Measurements from ENCODE around the gene TMEM185B. TPM values are rescaled to one million over a fixed set of nuclear protein-coding genes. Genes with fewer than 3 reads are reported as not detected.
"Not testable (repeated sequence)": the region's sequence is repeated elsewhere in the genome, so short reads cannot be mapped to it uniquely, and the experiment has no call there.

The TMEM185B gene
- total RNA-seq, 1 donor from 2014 or later: 21.6 TPM

DNA sequence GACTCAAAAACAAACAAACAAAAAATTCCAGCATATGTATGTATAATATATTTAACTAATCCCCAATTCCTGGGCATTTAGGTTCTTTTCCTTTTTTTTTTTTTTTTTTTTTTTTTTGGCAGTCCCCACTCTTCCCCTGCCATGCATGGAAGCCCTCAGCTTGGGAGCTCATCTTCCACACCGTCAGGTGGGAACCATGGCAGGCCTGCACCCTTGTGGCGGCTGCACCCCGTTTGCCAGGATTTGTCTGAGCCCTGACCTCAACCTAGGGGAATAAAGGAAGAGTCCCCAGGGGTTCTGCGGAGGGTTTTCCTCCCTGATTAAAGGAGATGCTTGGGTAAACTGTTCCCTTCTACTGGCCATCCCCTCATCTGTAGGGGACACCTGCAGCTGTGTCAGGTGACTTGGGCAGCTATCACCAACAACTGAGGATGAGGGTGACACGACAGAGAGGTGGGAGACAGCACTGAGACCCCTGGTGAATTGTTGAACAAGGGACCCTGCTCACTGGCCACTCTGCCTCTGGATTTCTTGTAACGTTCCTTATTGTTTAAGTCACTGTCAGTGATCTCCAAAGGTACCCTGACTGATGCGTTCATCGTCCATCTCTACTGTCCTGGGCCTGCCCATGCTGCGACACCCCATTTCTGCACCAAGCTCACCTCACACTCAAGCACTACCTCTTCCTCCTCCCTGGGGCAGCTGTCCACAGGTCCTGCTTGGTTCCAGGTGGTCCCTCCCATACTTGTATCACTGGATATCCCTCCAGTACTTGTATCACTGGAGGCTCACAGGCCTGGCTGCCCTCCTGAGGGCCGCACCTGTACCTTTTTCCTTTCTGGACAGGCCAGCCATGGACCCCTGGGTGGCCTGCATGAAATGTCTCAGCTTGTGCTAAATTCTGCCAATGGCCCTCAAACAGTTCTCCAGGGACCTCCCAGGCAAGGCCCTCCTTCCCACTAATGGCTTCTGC, 14.5 kb downstream of the TMEM185B start:
- DNase-seq (ENCODE audit: low spot score): no peak

DNA sequence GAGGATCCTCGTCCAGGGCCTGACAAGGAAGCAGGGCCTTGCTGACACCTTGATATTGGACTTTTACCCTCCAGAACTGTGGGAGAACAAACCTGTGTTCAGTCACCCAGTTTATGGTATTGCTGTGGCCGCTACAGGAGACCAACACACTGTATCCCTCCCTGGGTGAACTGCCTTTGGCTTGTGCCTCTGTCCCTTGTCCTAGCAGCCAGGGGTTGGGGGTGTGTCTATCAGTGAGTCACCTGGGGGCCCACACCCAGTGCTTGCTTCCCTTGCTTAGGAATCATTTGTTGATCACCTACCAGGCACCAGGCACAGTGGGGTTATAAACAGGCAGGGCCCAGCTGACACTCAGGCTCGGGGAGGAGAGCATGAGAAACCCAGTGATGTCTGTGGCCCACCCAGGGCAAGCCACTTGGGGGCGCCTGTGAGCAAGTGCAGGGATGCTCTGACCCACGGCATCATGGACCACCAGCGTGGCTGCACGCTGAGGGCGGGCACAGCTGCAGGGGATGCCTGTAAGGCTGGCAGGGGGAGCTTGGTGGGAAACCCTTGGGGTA, 17.1 kb downstream of the TMEM185B start:
- no peak for DNase-seq (ENCODE audit: low spot score)

DNA sequence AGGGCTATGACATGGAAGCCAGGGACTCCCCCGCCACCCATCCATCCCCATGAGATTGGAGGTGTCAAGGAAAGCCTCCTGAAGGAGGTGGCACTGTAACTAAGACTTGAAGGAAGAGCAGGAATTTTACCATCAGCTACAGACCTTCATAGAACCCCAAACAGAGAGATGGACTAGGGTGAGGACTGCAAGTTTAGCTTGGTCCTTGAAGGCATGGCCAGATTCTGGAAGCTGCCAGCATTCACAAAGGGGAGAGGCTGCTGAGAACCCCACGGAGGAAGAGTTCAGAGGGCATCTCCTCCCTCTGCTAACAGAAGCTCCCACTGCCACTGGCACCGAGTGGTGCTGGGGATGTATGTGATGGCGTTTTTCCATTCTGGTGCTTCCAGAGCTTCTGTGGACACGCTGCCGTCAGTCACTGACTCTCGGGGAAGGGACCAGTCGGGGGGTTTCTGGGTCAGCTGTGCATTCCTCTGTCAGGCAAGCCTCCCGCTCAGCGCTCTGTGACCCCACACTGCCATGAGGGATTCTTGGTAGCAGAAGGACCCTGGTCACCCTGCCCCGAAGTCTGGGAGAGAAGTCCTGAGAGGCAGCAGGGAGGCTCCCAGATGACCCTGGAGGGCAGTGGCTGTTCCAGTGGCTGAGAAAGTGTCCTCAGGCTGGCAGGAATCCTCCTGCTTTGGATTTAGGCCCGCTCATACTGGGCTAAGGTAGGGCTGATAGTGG, 18.1 kb downstream of the TMEM185B start:
- DNase-seq (ENCODE audit: low spot score): no peak

DNA sequence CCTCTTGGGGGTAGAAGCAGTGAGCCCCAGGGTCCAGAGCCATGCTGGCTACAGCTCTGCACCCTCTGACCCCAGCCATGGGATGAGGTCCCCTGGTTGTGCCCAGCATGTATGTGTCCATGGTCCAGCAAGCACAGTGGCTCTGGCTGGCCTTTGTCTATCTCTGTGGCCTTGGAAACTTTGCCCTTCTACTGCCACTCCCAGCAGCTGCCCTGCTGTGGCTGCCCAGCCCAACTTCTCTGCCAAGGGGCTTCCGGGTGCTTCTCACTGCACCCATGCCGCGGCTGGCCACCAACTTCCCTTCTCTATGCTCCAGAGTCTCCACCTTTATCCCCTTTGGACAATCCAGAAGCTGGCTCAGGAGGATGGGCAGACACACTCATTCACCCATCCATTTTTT, 18.8 kb downstream of the TMEM185B start:
- no peak for DNase-seq (ENCODE audit: low spot score)

DNA sequence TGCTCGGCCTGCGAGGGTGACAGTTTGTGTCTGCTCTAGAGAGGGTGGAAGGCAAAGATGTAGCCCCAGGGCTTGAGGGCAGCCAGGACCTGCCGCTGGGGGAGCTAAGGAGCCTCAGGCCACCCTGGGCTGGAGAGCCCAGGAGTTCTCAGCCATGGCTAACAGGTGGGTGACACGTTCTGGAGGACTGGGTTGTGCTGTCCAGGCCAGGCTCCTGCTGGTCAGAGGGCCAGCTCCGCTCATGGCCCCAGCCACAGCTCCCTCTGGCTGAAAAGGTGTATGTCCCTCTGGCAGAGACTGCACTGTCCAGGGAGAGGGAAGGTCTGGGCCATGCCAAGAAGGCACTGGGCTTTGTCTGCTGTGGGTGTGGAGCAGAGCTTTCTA, 19.2 kb downstream of the TMEM185B start:
- DNase-seq (ENCODE audit: low spot score): no peak

DNA sequence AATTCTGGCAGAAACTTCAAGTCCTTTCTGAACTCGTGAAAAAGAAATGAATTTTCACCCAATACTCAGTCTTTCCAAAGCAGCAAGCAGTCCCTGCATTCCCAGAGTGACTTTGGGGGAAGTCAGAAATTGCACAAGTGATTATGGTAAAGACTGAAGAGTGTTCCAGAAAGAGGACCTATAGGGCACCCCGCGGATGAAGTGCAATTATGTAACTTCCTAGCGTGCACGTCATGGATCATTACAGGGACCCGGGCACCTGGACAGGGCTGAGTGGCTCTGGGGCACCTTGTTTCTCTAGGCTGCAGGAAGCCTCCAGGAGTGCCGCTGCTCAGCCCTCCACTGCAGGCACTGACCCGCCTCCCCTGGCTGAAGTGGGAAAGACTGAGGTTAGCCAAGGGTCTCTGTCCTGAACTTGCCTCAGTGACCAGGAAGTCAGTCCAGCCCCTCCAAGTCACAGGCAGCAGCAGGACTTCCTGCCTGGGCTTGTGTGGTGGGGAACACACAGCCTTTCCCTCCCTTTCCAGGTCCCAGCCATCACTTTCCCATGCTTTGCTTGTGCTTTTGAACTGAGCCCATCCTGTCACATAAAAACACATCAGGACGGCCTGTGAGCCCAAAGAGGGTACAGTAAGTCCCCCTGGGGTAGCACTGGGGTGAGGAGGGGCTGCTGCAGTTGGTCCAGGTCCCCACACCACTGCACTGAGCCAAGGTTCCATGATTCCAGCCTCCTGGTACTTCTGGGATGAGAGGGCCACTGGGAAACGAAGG, 19.8 kb downstream of the TMEM185B start:
- DNase-seq (ENCODE audit: low spot score): no peak

DNA sequence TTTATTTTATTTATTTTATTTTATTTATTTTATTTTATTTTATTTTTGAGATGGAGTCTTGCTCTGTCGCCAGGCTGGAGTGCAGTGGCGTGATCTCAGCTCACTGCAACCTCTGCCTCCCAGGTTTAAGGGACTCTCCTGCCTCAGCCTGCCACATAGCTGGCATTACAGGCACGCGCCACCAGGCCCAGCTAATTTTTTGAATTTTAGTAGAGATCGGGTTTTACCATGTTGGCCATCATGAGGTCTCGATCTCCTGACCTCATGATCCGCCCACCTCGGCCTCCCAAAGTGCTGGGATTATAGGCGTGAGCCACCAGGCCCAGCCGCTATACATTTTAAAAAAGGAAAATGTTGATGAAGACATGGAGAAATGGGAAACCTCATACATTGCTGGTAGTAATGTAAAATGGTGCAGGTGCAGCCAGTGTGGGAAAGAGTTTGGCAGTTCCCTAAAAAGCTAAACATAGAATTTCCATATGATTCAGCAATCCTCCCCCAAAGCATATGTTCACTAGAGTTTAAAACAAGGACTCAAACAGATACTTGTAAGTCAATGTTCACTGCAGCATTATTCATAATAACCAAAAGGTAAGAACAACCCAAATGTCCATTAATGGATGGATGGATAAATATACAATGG, 23.3 kb downstream of the TMEM185B start:
- not testable (repeated sequence) for DNase-seq (ENCODE audit: low spot score)

DNA sequence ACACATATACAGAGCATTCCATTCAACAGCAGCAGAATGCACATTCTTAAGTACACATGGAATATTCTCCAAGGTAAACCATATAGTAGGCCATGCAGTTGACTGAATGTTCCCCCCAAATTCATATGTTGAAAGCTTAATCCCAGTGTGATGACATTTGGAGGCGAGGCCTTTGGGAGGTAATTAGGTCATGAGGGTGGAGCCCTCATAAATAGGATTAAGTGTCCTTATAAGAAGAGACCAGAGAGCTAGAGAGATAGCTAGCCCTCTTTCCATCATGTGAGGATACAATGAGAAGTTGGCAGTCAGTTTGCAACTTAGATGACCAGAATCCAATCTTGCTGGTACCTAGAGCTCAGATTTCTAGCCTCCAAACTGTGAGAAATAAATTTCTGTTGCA, 27.6 kb downstream of the TMEM185B start:
- no peak for DNase-seq (ENCODE audit: low spot score)

DNA sequence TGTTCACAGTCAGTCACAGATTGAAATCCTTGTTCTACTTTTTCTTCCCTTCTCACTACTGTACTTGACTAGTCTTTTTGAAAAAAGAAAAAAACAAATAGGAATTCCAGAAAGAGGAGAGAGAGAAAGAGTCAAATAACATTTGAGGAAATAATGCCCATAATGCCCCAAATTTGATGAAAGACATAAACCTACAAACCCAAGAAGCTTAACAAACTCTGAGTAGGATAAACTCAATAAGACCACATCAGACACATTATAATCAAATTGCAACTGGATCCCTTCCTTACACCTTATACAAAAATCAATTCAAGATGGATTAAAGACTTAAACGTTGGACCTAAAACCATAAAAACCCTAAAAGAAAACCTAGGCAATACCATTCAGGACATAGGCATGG, 30.9 kb downstream of the TMEM185B start:
- no peak for DNase-seq (ENCODE audit: low spot score)

DNA sequence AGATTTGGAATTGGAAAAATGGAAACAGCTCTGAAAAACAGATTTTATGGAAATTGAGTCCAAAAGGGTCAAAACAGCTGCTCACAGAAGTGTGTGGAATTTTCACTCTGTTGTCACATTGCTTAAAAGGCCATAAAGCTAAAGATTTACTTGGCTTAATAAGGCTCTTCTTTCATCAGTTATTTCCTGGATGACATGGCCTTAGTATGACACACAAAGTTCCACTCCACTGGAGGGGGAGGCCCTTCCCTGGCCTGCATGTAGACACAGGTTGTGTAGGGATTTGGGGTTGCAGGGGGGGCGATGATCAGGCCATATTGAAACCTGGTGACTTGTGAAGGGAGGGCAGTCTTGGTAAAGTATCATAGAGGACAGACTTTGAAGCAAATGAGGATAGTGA, 34.0 kb downstream of the TMEM185B start:
- DNase-seq (ENCODE audit: low spot score): no peak

DNA sequence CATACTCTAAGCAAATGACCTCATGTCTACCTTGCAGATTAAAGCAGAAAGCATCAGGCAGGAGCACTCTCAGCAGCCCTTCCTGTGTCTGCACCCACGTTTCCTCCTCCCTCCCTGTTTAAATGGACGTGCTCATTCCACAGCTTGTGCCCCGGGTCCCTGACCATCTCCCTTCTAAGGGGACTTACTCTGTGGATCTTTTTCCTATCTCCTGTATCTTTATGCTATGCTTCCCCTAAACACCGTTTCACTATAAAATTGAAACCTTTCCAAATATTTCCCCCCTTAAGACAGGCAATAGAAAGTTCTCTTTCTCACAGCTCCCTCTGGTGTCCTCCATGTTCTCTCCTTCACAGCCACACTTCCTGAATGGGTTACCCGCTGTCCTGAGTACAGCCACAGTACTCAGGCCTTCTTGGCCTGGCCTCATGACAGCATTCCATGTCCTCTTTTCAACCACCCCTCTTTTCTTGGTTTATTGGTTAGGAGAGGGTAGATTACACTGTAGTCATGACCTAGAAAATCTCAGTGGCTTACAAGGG, 41.1 kb downstream of the TMEM185B start:
- no peak for DNase-seq (ENCODE audit: low spot score)

DNA sequence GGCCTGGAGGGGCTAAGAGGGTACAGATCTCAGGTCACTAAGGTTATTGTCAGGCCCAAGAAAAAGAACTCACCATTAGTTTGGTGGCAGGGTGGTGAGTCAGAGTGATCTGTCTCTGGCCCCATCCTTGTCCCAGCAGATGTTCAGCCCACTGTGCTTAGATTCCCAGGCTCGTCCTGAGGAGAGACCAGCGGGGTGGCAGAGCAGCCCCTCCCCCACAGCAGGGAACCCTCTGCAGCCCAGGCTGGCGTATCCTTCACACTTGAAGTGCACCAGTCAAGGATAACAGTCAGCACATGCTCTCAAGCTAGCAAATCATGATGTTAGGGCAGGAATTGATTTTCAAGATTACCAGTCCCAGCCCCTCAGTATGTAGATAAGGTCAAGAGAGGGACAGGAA, 43.1 kb downstream of the TMEM185B start:
- no peak for DNase-seq (ENCODE audit: low spot score)

DNA sequence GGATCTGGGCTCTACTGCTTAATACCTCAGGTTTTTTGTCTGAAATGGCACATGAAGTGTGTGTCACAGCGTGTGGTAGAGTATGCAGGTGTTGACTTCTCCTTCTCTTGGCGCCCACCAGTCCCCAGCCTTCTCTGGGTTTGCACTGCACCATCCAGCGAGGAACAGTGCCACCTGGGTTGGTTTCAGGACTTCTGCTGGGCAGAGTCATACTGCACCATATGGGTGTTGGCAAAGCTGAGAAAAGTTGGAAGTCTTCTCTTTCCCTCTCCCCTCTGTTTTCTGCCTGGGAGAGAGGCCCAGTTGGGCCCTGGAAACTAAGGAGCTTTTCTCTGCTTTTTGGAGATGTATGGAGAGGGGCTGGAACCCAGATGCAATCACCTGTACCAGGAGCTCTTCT, 43.8 kb downstream of the TMEM185B start:
- no peak for DNase-seq (ENCODE audit: low spot score)

DNA sequence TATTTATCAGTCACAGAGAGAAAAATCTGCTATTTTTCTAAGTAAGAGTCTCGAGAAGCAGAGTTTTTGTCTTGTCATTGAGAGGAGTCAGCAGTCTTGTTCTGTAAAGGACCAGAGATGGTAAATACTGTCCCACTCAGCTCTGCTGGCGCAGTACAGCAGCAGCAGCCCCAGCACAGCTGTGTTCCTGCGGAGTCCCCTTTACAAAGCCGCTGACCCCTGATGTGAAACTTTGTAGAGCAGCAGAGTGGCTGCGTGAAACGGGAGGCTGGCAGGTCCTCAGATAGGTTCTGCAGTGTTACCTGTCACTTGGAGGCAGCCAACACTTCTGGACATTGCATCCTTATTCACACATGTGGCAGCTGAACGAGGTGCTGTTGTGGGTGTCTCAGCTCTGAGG, 45.2 kb downstream of the TMEM185B start:
- DNase-seq (ENCODE audit: low spot score): no peak

DNA sequence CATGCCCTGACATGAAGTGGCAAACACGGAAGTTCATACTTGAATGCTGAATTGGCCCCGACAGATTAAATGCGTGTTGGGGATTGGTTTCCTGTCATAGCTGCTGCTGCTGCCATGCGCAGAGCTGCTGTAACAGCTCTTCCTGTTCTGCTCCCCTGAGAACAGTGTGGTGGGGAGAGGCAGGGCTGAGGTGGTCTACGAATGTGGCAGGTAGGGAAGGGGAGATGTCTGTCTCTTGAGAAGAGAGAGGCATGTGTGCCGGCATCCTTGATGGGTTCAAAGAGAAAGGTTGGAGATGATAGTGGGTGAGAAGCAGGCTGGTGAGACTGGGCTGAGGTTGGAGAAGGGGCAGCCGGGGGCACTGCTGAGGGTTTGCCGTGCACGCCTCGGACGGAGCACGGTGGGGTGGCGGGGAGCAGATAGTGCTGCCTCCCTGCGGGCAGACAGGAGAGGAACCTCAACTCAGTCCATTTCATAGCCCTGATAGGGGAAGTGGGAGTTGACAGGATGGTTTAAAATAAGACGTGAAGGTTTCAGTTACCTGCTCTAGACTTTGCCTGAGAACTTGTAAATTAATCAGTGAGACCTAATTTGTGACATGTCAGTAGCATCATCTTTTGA, 46.1 kb downstream of the TMEM185B start:
- peak; percentile 24 for DNase-seq (ENCODE audit: low spot score)

DNA sequence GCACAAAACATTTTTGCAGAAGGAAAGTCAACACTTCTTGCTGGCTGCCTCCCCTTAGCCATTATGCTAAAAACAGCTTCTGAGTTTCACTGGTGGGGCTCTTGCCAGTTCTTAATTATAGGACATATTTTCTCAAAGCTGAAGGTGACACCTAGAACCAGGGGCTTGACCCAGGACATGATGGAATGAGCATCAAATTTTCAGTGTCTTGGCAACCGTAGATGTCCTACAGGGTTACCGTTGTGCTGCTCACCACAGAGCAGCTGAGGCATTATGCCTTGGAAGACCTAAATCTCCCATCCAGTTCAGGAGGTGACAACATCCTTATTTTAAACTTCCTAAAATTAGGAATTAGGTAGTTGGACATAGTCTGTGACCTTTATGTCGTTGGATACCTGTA, 46.7 kb downstream of the TMEM185B start:
- no peak for DNase-seq (ENCODE audit: low spot score)

DNA sequence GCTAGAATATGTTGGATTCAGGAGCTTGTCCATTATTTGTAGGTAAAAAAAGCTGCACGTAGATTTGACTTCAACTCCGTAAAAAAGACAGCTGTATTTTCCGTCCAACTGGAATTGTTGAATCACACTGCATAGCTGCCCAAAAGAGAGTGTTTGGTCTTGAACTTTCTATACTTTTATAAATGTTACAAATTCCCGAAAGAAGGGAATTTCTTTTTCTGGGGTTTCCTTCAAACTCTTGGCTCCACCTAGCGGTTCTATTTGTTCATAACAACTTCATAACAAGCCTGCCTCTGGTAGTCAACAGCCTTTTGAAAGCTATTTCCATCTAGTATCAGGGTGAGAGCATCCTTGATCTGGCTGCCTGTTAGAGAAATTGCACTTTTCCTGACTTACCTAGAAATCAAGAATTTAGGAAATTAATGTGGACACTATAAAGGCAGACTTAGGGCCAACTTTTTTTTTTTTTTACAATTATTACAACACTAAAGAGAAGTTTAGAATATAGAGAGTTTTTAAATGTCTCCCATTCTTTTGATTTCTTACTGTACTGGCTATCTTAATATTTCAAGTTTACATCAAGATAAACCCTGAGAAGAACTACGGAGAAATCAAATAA, 48.1 kb downstream of the TMEM185B start:
- DNase-seq (ENCODE audit: low spot score): peak; percentile 23

All from mucosa of gallbladder (tissue), 1 donor.